Frontal cortex (tissue), 4 donors: ENCODE results near the gene ZNF688. TPM values are rescaled to one million over a fixed set of nuclear protein-coding genes. Genes with fewer than 3 reads are reported as not detected.
"Not testable (repeated sequence)": the region's sequence is repeated elsewhere in the genome, so short reads cannot be mapped to it uniquely, and the experiment has no call there.

ENCODE experiments used
- DNase-seq, 2 donors: peaks; one replicate each; pipeline ENCODE4 v3.0.0; 2012; ENCODE audit warnings: low spot score in 2 of 2
- FAIRE-seq: peaks from 2 replicates; lab custom pipeline; 2012; peaks lifted over from hg19 to GRCh38; lab: Jason Lieb, UNC
- small RNA-seq: library from RNA; depleted of rRNA; stranded (forward); fragments of <200 nt; gene quantifications from one replicate; pipeline ENCODE3, GENCODE V24; 2014
- total RNA-seq: library from RNA; depleted of rRNA; stranded (reverse); fragments of >200 nt; gene quantifications from one replicate; pipeline ENCODE4 v1.2.3, GENCODE V29; 2014
- donor health status: control.
- donor health status: control.
- donor health status: control.

ZNF688 gene
- total RNA-seq, 1 donor from 2014 or later = 7.3 TPM

DNA sequence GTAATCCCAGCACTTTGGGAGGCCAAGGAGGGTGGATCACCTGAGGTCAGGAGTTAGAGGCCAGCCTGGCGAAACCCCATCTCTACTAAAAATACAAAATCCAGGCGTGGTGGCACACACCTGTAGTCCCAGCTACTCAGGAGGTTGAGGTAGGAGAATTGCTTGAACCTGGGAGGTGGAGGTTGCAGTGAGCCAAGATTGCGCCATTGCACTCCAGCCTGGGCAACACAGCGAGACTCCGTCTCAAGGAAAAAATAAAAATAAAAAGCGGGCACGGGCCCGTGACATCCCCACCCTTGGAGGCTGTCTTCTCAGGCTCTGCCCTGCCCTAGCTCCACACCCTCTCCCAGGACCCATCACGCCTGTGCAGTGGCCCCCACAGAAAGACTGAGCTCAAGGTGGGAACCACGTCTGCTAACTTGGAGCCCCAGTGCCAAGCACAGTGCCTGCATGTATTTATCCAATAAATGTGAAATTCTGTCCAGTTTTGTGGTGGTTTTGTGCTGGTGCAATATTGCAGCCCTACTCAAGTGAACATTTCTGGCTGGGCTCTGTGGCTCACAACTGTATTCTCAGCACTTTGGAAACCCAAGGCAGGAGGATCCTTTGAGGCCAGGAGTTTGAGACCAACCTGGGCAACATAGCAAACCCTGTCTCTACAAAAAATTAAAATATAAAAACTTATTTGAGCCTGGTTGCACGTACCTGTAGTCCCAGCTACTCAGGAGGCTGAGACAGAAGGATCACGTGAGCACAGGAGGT is 48.6 kb downstream of the ZNF688 start:
- DNase-seq, FAIRE-seq: not testable (repeated sequence)

GRCh38 chr16:30521873-30522641 is 49.5 kb downstream of the ZNF688 start:
- FAIRE-seq = no peak
- DNase-seq = no peak

- DNase-seq = no peak
- FAIRE-seq = no peak
Measured at GRCh38 chr16:30521476-30521872, 50.0 kb downstream of the ZNF688 start.

Small RNA genes within 50 kb of the gene (small RNA-seq; reads per million reads assigned to genes)
- gene AC093249.4 = not detected

Other genes starting within 250 kb of the ZNF688 start
- gene CD2BP2, start 216.4 kb downstream of the ZNF688 start, total RNA-seq = 38.7 TPM
- 25.3 TPM for gene TBC1D10B, start 201.2 kb downstream of the ZNF688 start, total RNA-seq
- not detected for gene MYL11, start 196.9 kb downstream of the ZNF688 start, total RNA-seq
- not detected for gene SEPTIN1, start 189.2 kb downstream of the ZNF688 start, total RNA-seq
- 39.9 TPM for gene ZNF48, start 176.3 kb downstream of the ZNF688 start, total RNA-seq
- gene ZNF771, start 164.1 kb downstream of the ZNF688 start, total RNA-seq = 9.0 TPM
- gene DCTPP1, start 141.7 kb downstream of the ZNF688 start, total RNA-seq = 28.9 TPM
- gene SEPHS2, start 125.8 kb downstream of the ZNF688 start, total RNA-seq = 12.6 TPM
- gene ITGAL, start 99.0 kb downstream of the ZNF688 start, total RNA-seq = 0.82 TPM
- 25.7 TPM for gene ZNF768, start 45.1 kb downstream of the ZNF688 start, total RNA-seq
- 15.1 TPM for gene ZNF747, start 36.9 kb downstream of the ZNF688 start, total RNA-seq
- gene ZNF764, start 13.3 kb downstream of the ZNF688 start, total RNA-seq = 6.1 TPM
- gene ZNF785, start 14.0 kb upstream of the ZNF688 start, total RNA-seq = 18.3 TPM
- 9.0 TPM for gene ZNF689, start 38.7 kb upstream of the ZNF688 start, total RNA-seq
- gene PRR14, start 79.2 kb upstream of the ZNF688 start, total RNA-seq = 7.3 TPM
- 8.2 TPM for gene FBRS, start 86.7 kb upstream of the ZNF688 start, total RNA-seq
- 14.3 TPM for gene SRCAP, start 127.5 kb upstream of the ZNF688 start, total RNA-seq
- 8.6 TPM for gene PHKG2, start 176.7 kb upstream of the ZNF688 start, total RNA-seq
- 3.3 TPM for gene CFAP119, start 190.3 kb upstream of the ZNF688 start, total RNA-seq
- gene RNF40, start 190.6 kb upstream of the ZNF688 start, total RNA-seq = 90.1 TPM
- gene ZNF629, start 215.5 kb upstream of the ZNF688 start, total RNA-seq = 11.4 TPM